T-helper 9 cell (primary cell): Measurements from ENCODE around the gene PLCL1.

ENCODE experiments used
- DNase-seq: peaks from one replicate; pipeline ENCODE4 v3.0.0-alpha.2; 2020

PLCL1 gene

GRCh38 chr2:197889041-197889440 is 84.6 kb downstream of the PLCL1 start:
- DNase-seq, result no peak

- DNase-seq, result no peak
Observed at GRCh38 chr2:197890168-197890567, 85.8 kb downstream of the PLCL1 start.

DNA sequence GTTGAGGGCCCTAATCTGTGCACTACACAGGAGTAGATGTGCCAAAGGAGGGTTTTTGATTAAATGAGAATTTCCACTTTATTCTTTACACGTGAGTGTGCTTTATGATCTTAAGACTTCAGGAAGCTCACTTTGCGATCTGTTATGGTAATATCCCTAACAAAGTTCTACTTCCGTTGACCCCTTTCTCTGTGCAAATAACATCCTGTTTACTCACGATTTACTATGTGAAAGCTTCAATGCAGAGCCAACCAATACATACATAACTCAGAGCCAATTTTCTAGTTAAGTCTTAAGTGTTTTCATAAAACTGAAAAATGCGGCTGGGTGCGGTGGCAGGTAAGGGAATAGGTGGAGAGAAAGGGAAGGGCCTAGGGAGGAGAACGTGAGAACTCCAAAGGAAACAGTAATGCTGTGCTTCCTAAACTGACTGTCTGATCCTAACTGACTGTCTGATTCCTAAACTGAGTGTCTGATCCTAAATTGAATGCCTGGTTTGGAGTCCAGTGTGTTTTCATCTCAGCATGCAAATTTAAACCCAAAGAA is 87.6 kb downstream of the PLCL1 start:
- no peak for DNase-seq

DNA sequence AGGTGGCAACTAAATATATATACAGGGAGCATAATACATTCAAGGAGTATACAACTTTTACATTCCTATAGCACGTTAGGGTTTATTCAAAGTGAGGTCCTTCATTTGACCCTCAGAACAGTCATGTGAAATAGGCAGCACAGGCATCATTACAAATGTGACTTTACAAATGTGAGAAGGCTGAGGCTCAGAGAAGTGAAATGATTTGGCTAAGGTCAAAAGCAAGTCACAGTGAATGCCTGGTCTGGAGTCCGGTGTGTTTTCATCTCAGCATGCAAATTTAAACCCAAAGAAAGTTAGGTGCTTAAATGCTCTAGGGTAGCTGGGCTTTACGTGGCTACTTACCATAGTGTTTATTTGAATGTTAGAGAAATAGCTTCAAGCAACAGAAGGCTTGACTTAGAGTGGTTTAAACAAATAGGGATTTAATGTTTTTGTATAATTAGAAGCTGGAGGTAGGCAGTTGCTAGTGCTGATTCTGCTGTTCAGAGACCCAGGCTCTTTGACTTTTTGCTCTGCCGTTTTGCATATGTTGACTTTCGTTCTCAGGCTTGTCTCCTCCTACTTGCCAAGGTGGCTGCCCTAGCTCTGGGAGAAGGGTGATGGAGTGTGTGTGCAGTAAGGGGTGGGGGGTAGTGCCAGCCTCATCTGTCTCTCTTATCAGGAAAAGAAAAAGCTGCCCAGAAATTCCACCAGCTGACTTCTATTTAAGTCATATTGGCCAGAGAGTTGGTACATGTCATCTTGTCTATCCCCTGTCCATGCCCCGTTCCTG is 89.2 kb downstream of the PLCL1 start:
- no peak for DNase-seq

DNA sequence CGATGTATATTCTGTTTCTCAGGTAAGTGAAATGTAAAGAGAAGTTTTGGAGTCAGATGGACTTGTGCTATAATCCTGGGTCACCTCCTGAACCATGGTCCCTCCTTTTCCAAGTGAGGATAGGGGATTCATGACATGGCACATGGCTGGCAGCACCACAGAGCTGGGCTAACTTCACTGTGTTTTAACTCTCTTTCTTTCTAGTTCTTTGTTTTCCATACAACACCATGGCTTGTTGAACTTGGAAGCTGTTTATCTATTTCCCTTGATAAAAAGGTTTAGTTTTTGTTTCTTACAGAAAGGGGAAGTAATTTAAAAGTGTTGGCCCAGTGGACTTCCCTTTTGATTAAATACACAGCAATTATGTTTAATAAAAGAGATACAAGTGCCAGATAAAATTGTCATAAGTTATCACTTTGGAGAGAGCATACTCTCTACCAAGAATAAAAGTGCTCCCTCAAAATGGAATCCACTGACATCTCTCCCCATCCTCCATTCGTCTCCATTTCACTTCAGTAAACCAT is 90.4 kb downstream of the PLCL1 start:
- no peak for DNase-seq

DNA sequence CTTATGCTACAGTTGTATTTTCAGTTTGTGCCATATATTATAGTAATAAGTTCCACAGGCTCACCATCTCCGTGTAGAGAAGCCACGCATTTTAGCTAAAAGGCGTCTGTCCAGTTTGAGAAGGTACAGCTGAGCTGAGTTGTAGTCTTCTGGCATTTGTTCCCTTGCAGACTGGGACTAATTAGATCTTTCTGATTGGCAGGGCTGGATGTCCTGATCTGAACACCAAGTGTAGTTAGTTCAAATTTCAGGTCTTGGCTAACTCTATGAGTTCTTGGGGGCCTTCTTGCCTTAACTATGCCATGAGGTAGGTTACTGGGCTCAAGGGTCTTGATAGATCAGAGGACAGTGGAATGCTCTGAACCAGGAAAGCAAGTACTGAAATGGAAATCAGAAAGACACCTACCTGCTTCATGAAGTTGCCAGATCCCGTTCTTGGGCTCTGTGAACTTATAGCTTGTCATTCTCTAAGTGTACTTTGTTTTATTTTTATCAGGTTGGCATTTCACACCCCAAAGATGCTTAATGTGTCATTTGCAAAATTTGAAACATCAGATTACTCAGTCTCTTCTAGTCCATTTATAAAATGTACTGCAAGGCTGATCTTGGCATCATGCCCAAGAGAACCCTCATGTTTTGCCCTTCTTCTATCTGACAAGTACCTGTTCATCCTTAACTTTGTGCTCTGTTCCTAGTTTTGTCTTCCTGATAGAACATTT is 93.7 kb downstream of the PLCL1 start:
- no peak for DNase-seq

DNA sequence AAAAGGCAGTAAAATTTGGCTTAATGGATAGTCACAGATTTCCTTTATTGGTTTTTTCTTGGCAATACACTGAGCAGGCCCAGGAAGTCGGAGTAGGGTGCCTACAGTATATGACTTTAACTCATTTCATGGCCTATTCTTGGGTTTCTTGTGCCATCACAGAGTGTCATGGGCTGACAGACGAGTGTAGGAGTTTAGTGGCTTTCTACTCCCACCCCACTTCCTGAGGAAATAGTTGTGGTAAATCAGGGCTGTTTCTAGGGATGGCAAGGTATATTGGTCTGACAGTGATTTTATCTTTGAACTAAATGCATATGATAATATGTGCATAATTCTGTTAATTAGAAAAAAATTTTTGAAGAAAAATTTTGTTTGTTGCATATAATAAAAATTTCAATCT is 100.1 kb downstream of the PLCL1 start:
- no peak for DNase-seq

DNA sequence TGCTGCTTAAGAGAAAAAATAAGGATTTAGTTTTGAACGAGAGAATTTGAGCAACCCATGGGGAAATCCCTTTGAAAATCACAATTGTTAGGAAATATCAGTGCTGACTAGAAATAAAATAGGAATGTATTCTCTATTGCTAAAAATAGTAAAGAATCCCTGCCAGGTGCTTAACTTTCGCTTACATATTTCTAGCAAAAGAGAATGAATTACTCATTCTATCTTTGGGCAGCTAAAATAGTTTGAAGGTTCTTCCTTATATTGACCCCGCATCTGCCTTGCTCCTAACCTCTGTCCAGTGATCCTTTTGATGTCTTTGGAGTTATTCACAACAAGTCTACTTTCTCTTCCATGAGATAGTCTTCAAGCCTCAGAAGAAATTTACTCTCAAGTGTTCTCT is 103.8 kb downstream of the PLCL1 start:
- DNase-seq, result no peak

DNA sequence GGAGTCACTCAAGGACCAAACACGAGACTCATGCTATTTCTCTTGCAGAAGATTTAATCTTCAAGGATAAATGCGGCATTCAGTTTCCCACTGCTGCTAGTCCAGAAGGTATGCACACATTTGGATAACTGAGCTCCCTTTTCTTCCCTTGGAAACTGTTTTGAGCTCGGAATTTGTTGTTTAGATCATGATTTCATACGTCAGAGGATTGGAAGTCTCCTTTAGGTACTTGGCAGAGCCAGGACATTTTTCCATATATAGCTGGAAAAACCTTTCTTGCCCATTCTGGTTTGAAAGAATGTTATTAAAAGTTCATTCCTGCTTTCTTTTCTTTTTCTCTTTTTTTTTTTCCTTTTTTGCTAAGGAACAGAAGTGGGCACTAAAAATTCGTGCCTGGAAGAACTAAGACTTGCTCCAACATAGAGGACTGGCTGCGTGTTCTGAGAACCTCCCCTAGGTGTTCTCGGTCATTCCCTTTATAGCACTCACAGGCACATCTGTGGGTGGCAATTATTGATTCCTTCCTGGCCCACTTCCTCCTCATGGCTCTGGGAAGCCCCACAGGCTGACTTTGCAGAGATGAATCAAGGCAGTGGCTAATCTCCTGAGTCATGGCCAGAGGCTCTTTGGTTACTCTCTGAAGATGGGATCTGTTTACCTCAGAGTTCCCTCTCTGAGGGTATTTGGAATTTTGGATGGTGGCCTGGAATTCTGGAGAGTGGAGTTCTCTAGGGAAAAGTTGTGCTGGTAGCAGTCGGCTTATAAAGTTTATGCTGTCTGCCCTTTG is 104.8 kb downstream of the PLCL1 start:
- no peak for DNase-seq

- DNase-seq, result no peak
Observed at GRCh38 chr2:197911667-197912066, 107.3 kb downstream of the PLCL1 start.

DNA sequence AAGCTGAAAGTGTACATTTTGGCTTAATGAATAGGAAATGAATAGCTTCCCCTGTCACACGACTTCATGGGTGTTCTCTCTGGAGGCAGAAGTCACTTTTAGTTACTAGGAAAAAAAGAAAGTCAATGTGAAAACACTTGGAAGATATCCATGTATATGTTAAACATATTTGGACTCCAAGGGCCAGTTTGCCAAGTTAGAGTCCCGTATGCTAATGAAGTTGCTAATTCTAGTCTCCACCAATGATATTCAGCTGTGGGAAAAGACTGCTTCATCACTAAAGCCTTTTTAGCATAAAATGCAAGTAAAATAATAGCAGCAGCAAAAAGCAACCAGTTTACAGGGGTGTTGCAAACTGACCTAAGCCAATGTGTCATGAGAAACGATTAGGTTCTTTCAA is 108.7 kb downstream of the PLCL1 start:
- DNase-seq, result no peak

- no peak for DNase-seq
Observed at GRCh38 chr2:197914778-197915177, 110.4 kb downstream of the PLCL1 start.

- no peak for DNase-seq
Observed at GRCh38 chr2:197915548-197916265, 111.3 kb downstream of the PLCL1 start.

GRCh38 chr2:197919487-197919886 is 115.1 kb downstream of the PLCL1 start:
- no peak for DNase-seq

GRCh38 chr2:197920088-197920487 is 115.7 kb downstream of the PLCL1 start:
- no peak for DNase-seq

- no peak for DNase-seq
Observed at GRCh38 chr2:197920592-197921201, 116.3 kb downstream of the PLCL1 start.

DNA sequence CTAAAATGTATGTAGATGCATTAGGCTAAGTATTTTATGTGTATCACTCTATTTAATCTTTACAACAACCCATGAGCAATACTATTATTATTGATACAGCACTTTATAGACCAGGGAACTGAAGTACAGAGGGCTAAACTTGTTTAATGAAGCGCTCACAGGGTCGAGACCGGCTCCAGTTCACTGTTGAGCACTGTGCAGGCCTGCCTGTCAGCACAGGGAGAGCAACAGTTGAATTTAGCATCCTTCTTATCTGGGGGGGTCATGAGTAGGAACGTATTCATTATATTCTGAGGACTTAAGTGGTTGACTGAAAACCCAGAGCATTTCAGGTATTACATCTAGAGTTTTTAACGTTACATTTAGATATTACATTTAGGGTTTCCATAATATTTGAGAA is 120.1 kb downstream of the PLCL1 start:
- DNase-seq, result no peak

- DNase-seq, result no peak
Observed at GRCh38 chr2:197925204-197925603, 120.8 kb downstream of the PLCL1 start.

DNA sequence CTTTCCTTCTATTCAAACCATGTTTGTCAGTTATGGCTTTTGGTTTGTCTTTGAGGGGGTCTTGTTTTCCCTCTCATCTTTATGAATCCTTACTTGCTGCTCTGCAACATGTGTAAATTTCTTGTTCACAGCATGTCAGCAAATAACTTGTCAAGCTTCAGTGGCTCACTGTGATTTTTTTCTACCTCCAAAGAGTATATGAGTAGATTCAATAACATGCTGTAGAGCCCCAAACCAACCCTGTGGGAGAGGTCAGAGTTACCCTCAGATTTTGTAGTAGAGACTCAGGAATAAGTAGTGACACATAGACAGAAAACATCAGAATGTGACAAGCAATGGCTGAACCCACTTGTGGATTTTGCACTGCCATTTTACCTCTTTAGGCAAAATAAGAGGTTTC is 121.6 kb downstream of the PLCL1 start:
- no peak for DNase-seq

DNA sequence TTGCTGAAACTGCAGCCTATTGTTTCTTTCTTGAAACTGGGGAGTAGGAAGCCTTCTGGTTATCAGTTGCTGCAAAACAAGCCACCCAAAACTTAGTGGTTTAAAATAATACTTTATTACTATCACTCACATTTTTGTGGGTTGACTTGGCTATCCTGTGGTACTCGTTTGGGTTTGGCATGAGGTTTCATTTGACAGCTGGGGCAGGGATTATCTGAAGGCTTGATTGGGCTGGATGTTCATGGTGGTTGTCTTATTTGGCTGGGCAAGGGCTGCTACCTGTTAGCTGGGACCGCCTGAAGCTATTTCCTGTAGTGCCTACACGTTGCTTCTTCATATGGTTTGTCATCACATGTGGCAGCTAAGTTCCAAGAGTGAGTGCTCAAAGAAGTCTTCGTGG is 122.3 kb downstream of the PLCL1 start:
- DNase-seq, result no peak

DNA sequence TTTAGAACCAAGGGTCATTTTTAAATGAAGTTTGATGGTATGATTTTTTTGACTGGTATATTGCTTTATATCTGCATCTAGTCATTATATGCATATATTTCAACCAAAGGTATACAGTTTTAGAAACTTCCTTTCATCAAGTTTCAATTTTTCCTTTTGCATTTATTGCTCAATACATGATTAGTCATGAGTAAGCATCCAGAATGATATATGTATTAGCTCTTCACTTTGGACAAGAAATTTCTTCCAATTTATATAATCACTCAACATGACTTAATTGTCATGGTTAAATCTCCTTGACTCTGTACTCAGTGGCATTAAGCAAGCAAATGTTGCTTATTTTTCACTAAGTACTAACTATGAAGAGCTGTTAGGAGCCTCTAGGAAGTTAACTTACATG is 123.6 kb downstream of the PLCL1 start:
- no peak for DNase-seq
